Activated gamma-delta T cell treated with Interleukin-2 at 50 U/mL for 16 hours (primary cell): Measurements from ENCODE around the gene MCTP2.
A peak's percentile ranks its signal among the peaks of the same experiment; 100 is the strongest.

Source experiments
- DNase-seq: peaks from one replicate; pipeline ENCODE4 v3.0.0-alpha.2; 2020

MCTP2 gene

GRCh38 chr15:94306700-94307650 lies 75.6 kb downstream of the MCTP2 start:
- DNase-seq: no peak

GRCh38 chr15:94312946-94313345 lies 81.6 kb downstream of the MCTP2 start:
- no peak for DNase-seq

DNA sequence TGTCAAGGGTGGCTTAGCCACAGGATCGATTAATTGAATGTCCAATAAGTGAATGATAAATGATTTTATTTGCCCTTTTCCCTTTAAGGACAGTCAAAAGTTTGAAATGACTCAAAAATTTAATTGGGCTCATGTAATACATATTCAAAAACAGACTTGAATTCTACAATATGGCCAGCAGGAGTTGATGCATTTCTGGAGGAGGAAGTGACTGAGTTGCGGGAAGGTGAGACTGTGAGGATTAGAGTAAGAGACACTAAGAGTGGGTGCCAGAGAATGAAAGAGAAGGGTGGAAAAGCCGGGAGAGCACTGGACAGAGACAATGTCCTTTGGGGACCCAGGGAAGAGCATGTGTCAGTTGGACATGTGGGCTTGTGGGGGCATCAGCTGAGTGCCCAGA lies 83.3 kb downstream of the MCTP2 start:
- no peak for DNase-seq

DNA sequence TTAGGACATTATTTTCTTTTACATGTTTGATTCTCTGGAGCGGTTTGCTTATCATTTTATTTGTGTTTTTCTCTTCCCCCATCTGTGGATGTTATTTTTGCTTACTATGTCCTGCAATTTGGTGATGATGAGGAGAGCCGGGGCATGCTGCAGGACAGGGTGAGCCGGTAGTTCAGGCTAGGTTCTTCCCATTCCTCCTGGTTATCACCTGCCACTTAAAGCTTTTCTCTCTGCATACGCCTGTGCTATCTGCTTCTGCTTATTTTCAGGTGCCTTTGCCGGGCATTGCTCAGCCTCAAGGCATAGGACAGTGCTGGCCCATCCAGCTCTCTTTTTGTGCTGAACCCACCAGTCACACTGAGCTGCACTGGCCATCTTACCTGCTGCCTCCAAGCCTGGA lies 85.8 kb downstream of the MCTP2 start:
- DNase-seq: no peak

- DNase-seq: no peak
These were observed 90.8 kb downstream of the MCTP2 start for GRCh38 chr15:94322141-94322540.

DNA sequence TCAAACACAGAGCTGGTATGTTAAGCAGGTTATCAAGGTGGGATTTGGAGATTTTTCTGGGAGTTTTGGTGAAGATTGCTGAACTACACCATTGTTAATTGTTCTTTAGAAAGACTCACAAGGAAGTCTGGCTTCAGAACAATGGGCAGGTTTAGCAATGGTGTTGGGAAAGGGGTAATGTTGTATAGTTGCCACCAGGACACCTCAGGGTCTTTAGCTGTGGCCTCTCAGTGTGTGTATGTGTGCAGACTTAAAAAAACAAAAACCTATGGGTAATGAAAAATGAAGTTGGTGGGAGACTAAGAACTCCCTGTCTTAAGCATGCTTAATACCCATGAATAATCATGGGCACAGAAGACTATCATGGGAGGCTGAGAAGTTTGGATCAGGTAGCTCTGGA lies 91.7 kb downstream of the MCTP2 start:
- no peak for DNase-seq

GRCh38 chr15:94324117-94324826 lies 92.9 kb downstream of the MCTP2 start:
- DNase-seq: peak; percentile 55

DNA sequence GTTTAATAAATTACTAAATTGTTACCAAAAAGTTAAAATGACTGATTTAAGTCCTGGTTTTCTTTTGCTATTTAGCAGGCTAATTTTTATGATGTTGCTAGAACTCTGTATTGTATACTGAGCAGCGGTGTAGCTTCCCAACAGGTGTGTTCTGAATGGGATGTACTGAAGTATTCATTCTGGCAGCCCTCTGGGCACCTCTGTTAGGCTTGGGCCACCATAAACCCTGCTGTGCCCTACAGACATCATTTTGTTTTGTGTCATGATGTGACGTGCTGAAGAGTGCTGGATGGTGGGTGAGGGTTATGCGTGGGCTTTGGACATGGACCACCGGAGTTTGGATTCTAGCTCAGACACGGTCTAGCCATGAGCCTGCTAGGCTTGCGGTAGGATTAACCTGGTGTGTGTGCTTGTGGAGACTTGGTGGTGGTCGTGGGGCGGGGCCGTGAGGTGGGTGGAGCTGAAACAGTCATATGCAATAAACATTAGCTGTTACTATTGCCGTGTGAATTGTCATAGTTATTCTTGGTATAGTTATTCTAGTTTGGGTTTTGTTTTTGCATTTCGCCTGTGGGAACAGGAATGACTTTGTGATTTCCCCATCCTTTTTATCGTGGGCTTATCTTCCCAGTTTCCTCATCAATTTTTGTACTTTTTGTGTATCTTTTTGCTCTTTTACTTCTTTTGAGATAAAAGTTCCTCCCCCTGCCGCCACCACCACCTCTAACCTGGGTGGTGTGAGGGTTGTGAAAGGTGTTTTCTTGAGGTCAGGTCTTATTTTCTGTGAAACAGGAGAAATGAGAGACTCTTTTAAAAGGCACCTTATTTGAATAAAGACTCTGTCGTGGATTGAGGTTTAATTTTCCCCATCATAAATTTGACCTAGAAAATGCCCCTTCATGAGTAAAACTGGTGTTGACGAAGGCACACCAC lies 93.7 kb downstream of the MCTP2 start:
- DNase-seq: peak; percentile 29

- no peak for DNase-seq
These were observed 96.1 kb downstream of the MCTP2 start for GRCh38 chr15:94327356-94327936.

GRCh38 chr15:94331731-94332130 lies 100.4 kb downstream of the MCTP2 start:
- no peak for DNase-seq

DNA sequence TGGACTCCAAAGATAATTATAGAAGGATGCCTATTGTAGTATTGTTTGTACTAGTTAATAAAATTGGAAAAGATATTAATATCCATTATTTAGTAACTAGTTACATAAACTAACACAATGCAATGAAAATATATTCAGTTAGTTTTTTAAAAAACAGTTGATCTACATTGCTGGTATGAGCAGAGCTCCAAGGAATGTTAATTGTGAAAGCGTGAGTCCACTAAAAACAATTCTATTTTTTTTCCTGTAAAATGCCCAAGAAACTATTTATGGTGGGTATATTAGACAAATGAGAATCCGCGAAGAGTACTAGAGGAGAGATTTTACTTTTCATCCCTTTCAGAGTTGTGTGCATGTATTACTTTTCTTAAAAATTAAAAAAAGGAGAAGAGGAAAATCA lies 104.3 kb downstream of the MCTP2 start:
- DNase-seq: no peak

DNA sequence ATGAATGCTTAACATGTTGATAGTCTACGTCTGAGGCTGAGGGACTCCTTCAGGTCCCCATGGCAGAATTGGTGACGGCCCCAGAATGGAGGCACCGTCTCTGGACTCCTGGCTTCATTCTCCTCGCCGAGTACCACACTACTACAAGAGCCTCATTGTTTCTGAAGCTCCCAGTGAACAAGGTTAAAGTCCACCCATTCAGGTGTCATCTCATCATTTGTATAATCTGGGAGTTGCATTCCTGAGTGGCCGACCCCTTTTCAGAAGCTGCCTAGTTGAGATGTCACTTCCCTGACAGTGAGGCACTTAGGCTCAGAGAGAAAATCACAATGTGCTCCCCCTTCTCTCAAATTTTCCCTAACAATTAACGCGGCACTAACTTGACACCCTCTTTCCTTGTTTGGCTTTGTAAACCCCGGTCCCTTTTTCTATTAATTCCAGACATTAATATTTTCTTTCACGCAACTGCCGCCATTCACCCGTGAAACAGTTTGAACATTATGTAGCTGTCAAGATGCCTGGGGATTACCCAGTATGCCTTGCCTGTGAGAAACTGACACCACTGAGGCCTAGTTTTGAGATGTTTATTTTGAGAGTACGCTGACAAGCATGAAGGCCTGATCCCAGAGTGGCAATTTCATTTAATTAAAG lies 105.6 kb downstream of the MCTP2 start:
- DNase-seq: no peak

- DNase-seq: no peak
These were observed 107.0 kb downstream of the MCTP2 start for GRCh38 chr15:94338243-94338846.

DNA sequence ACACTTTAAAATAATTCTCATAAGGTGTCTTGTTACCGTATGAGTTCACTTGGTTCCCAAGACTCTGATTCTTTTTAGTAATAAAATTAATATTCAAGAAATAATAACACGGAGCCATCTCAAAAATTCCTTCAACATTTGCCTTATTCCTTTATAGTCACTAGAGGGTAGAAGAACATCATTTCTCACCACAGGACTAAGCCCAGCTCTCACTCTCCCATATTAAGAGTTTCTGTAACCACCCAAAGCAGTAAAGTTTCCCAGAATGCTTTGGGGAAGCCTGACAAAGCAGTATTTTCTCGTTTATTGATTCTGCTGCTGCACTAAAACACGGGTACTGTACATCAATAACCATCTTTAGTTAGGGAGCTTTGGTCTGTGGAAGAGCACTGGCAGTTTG lies 114.9 kb downstream of the MCTP2 start:
- no peak for DNase-seq

DNA sequence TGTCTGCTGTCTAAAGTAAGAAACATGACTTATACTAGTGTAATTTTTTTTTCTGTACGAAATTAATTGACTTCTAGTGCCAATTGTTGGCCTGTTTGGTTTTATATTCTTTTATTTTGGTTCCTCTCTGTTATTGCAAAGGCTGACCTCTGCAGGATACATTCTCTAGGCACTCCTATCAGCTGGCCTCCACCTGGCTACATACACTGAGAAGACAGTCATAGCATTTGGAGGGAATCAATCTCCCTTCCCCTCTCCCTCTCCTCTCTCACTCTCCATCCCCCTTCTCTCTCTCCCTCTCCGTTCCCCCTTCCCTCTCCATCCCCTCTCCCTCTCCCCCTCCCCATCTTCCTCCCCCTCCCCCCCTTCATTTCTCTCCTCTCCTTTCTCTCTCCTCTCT lies 116.7 kb downstream of the MCTP2 start:
- DNase-seq: no peak

DNA sequence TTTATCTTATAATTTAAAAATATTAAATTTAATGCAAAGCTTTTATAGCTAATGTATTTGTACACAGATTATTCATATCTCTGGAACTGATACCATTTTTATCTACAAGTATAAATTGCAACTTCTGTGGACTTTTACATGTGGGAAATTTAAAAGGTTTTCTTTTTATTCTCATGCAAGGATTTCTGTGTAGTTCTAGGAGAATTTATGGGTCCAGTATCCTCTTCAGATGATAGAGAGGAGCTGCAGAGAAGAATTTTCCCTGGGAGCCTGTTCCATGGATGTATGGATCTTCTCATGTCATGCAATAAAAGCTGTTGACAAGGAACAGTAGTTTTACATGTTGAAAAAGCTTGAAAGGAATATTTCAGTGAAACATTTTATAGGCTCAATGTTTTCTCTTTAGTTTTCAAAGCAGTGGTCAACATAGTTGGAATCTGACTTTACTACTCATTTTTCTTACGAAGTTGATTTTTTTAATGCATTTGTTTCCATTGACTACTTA lies 119.7 kb downstream of the MCTP2 start:
- no peak for DNase-seq

- DNase-seq: no peak
These were observed 121.5 kb downstream of the MCTP2 start for GRCh38 chr15:94352636-94353487.

DNA sequence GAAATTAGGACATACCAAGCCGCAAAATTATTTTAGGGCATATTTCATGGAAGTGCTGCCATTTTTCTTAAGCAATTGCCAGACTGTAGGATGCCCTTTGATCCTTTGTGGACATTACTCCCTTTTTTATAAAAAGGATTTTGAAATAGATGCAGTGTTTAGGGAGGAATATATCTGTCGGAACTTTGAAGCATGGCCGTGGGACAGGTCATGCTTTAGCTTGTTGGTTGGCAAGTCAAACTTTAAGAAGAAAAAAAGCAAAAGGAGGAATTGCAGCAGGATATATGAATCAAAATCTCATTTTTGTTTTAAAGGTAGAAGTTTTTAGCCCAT lies 122.1 kb downstream of the MCTP2 start:
- DNase-seq: no peak

GRCh38 chr15:94354655-94355054 lies 123.3 kb downstream of the MCTP2 start:
- no peak for DNase-seq

- no peak for DNase-seq
These were observed 128.4 kb downstream of the MCTP2 start for GRCh38 chr15:94359716-94360115.

- no peak for DNase-seq
These were observed 128.9 kb downstream of the MCTP2 start for GRCh38 chr15:94360251-94360685.
